AG04449 (cell line): ENCODE results near the gene P2RX4.

Source experiments
- CTCF ChIA-PET: fragments of 350-600 bp; formaldehyde crosslinking; extraction: SDS; loops from one replicate; lab custom pipeline; 2021; ENCODE audit warnings: antibody characterized with exemption; lab: Yijun Ruan, JAX
- POLR2A ChIA-PET: fragments of 400-600, 350-600 bp; formaldehyde crosslinking; extraction: SDS; loops from one replicate; lab custom pipeline; 2020; ENCODE audit warnings: antibody characterized with exemption, inconsistent platforms; lab: Yijun Ruan, JAX
- DNase-seq: peaks from one replicate; pipeline ENCODE4 v3.0.0-alpha.2; 2010; ENCODE audit warnings: low read depth, low spot score
- H3K4me3 ChIP-seq: 2 replicates; pipeline ENCODE4 v1.5.1; 2011; ENCODE audit warnings: low read depth, mild to moderate bottlenecking, control low read depth, low read length
- TF ChIP-seq, protein P1 (sequence below): IDR thresholded peaks from one replicate; pipeline ENCODE4 v1.5.1; 2011; ENCODE audit warnings: mild to moderate bottlenecking, moderate library complexity, low read length, control low read depth, inconsistent platforms; ENCODE audit not compliant: insufficient read depth; ENCODE audit errors: missing control alignments

P2RX4 gene

GRCh38 chr12:121241156-121241970 is 31.4 kb downstream of the P2RX4 start:
- TF ChIP-seq, protein P1, sequence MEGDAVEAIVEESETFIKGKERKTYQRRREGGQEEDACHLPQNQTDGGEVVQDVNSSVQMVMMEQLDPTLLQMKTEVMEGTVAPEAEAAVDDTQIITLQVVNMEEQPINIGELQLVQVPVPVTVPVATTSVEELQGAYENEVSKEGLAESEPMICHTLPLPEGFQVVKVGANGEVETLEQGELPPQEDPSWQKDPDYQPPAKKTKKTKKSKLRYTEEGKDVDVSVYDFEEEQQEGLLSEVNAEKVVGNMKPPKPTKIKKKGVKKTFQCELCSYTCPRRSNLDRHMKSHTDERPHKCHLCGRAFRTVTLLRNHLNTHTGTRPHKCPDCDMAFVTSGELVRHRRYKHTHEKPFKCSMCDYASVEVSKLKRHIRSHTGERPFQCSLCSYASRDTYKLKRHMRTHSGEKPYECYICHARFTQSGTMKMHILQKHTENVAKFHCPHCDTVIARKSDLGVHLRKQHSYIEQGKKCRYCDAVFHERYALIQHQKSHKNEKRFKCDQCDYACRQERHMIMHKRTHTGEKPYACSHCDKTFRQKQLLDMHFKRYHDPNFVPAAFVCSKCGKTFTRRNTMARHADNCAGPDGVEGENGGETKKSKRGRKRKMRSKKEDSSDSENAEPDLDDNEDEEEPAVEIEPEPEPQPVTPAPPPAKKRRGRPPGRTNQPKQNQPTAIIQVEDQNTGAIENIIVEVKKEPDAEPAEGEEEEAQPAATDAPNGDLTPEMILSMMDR, result no peak
- H3K4me3 ChIP-seq, result no peak overlapping the region
- DNase-seq, result no peak
- ChIA-PET CTCF (interaction anchor here (6.1 kb wide), 1 partner anchor 11 kb away, joined by 60 read pairs; no protein-coding TSS in a partner anchor), POLR2A (no interaction called here)

GRCh38 chr12:121245031-121245430 is 35.1 kb downstream of the P2RX4 start:
- no peak overlapping the region for H3K4me3 ChIP-seq
- CTCF ChIA-PET, result no interaction called here
- POLR2A ChIA-PET, result no interaction called here
- TF ChIP-seq, protein P1, result no peak
- DNase-seq, result no peak

GRCh38 chr12:121245951-121246350 is 36.0 kb downstream of the P2RX4 start:
- ChIA-PET POLR2A (no interaction called here), CTCF (no interaction called here)
- no peak overlapping the region for H3K4me3 ChIP-seq
- TF ChIP-seq, protein P1, result no peak
- no peak for DNase-seq

- no peak overlapping the region for H3K4me3 ChIP-seq
- DNase-seq, result no peak
- ChIA-PET POLR2A (no interaction called here), CTCF (interaction anchor here (0.8 kb wide), 1 partner anchor 16 kb away, joined by 3 read pairs; no protein-coding TSS in a partner anchor)
- TF ChIP-seq, protein P1, result no peak
Observed at GRCh38 chr12:121246893-121247557, 37.1 kb downstream of the P2RX4 start.

DNA sequence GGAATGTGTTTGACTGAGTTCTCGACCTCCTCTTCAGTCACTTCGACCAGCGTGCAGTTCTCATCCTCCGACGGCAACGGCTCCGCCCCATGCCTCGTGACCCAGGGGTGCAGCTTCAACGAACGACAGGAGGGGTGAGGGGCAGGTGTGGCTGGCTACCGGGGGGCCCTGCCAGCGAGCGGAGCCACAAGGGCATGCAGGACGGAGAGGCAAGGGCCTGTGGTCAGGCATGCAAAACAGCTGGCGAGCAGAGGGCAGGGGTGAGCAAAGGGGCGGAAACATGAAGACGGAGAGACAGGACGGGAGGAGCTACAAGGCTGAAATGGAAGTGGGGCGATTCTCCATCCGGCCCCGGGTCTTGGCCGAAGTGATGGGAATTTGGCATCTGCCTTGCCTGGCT is 38.7 kb downstream of the P2RX4 start:
- DNase-seq, result no peak
- POLR2A ChIA-PET, result no interaction called here
- H3K4me3 ChIP-seq, result no peak overlapping the region
- CTCF ChIA-PET, result interaction anchor here (1.4 kb wide), 1 partner anchor 18 kb away, joined by 7 read pairs; no protein-coding TSS in a partner anchor
- TF ChIP-seq, protein P1, result no peak

GRCh38 chr12:121250359-121250758 is 40.4 kb downstream of the P2RX4 start:
- TF ChIP-seq, protein P1, result no peak
- ChIA-PET POLR2A (no interaction called here), CTCF (interaction anchor here (1.3 to 1.4 kb wide), 2 partner anchors 11 to 20 kb away, joined by 5 read pairs; no protein-coding TSS in a partner anchor)
- H3K4me3 ChIP-seq, result no peak overlapping the region
- DNase-seq, result no peak
